Measurements from ENCODE around the gene TLCD1. TPM values are rescaled to one million over a fixed set of nuclear protein-coding genes. Genes with fewer than 3 reads are reported as not detected.

The TLCD1 gene
- total RNA-seq, 1 experiment from 2014 or later: 7.1 TPM

DNA sequence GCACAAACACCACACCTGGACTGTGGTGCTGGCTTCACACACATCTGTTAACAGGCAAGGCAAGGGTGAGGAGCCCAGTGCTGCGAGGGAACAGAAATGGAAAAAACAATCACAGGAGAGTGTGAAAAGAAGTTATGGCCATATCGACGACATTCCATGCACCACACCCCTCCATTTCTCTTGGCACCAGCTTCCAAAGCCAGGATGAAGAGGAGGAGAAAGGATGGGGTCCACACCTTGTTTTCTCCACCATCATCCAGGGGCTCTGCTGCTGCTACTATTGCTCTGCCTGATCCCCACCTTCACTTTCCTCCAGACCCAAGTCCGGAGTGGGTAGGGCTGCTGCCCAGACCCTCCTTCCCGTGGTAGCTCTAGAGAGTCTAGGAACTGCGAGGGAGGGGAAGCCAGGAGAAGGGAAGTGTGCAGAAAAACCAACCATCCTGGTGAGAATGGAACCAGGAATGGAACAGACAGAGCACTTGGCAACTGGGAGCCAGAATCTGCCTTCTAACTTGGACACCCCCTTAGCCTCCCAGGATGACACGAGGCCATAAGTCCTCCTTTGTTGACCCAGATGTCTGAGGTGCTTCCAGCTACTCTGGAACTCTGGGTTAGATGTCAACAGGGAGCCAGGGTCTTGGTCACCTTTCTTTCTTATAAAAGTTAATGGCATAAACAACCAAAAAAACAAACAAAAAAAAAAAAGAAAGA lies 13.2 kb downstream of the TLCD1 start:
- no peaks in the 10 kb centered on the region for H3K9me3 ChIP-seq (ENCODE audit: low read length)
- CTCF ChIA-PET: no interaction called here

DNA sequence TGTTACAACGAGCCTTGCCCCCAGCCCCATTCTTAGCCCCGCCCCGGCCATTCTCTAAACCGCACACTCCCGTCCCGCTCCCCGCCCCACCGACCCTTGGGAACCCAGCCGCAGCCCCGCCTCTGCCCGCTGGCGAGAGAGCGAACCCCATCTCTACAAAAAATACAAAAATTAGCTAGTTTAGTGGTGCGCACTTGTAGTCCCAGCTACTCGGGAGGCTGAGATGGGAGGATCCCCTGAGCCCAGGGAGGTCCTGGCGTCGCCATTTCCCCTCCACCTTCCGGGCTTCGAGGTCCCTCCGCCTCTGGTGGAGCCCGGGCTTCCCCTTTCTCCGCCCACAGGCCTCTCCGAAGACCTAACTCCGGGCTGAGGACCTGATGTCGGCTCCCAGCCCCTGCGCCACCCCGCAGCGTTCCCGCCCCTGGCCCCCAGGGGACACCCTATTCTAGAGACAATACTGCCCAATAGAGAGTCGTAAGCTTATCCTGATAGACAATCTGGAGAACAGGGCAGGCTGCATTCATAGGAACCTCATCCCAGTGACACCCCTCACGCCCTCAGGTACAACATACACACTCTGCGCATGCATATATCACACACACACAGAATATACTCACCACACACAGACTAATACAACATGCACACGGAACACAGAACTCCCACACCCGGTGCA lies 13.9 kb downstream of the TLCD1 start:
- intact Hi-C loops (cut with micrococcal nuclease): loop anchor here (10.0 kb wide), 1 partner anchor 67 kb away; the partner anchor contains the start of gene BLTP2
- Histone ChIP-seq H3K27me3 (ENCODE audit: low read length) (no peaks in the 10 kb centered on the region), H3K9me2 (replicated peaks; ENCODE audit: low read length) (no peaks in the 10 kb centered on the region), H3K27ac (ENCODE audit: low read length) (no peak overlapping the region), H3K9ac (ENCODE audit: low read length) (no peak overlapping the region), H3K4me2 (ENCODE audit: low read length) (no peak overlapping the region), H3K36me3 (ENCODE audit: low read depth, low read length) (peaks cover 10% of the 10 kb centered on the region; the same call in 1 of the 2 replicates), H4K20me1 (ENCODE audit: low read length) (no peaks in the 10 kb centered on the region; the same call in 1 of the 2 replicates), H3K79me2 (ENCODE audit: low read length) (peaks cover 20% of the 10 kb centered on the region), H3K4me3 (ENCODE audit: low read length) (no peak overlapping the region), H3F3A (ENCODE audit: low read length, unreplicated experiment) (no peaks in the 10 kb centered on the region), H2AFZ (ENCODE audit: low read length) (no peak overlapping the region), H3K4me1 (ENCODE audit: insufficient read depth, low read length) (peaks cover 10% of the 10 kb centered on the region; the same call in 1 of the 2 replicates), H3K9me3 (ENCODE audit: low read length) (no peaks in the 10 kb centered on the region)
- ChIA-PET CTCF (no interaction called here), POLR2A (ENCODE audit: unreplicated experiment) (interaction anchor here (0.6 kb wide), 1 partner anchor 15 kb away, joined by 10 read pairs; no protein-coding TSS in a partner anchor)
- no TSS peak for BruUV-seq (replicated peaks)
- no peak for DNase-seq
- TF ChIP-seq CTCF (conservative IDR thresholded peaks at IDR 0.05; ENCODE audit: low read depth, low read length) (no peak), EZH2 (IDR thresholded peaks at IDR 0.05; ENCODE audit: low read length, unreplicated experiment) (no peak), EZH2phosphoT487 (IDR thresholded peaks at IDR 0.05; ENCODE audit: borderline replicate concordance, low read length) (no peak)
- no peak for ATAC-seq

More for the DNA sequence above, 13.2 kb downstream of the TLCD1 start:
- no peak overlapping the region for H3K4me2 ChIP-seq (ENCODE audit: low read length)
- no peak for ATAC-seq
- no peaks in the 10 kb centered on the region for H3K9me2 ChIP-seq (replicated peaks; ENCODE audit: low read length)
- POLR2A ChIA-PET (ENCODE audit: unreplicated experiment): no interaction called here
- no peaks in the 10 kb centered on the region for H3F3A ChIP-seq (ENCODE audit: low read length, unreplicated experiment)
- H3K4me1 ChIP-seq (ENCODE audit: insufficient read depth, low read length): peaks cover 10% of the 10 kb centered on the region
- H3K4me3 ChIP-seq (ENCODE audit: low read length): no peak overlapping the region
- H3K27ac ChIP-seq (ENCODE audit: low read length): no peak overlapping the region
- TF ChIP-seq EZH2 (IDR thresholded peaks at IDR 0.05; ENCODE audit: low read length, unreplicated experiment) (no peak), EZH2phosphoT487 (IDR thresholded peaks at IDR 0.05; ENCODE audit: borderline replicate concordance, low read length) (no peak), CTCF (conservative IDR thresholded peaks at IDR 0.05; ENCODE audit: low read depth, low read length) (no peak)
- H3K9ac ChIP-seq (ENCODE audit: low read length): no peak overlapping the region
- intact Hi-C loops (cut with micrococcal nuclease): loop anchor here (10.0 kb wide), 1 partner anchor 68 kb away; the partner anchor contains the start of gene BLTP2
- peaks cover 10% of the 10 kb centered on the region; the same call in 1 of the 2 replicates for H3K36me3 ChIP-seq (ENCODE audit: low read depth, low read length)
- DNase-seq: no peak
- no TSS peak for BruUV-seq (replicated peaks)
- H3K79me2 ChIP-seq (ENCODE audit: low read length): peaks cover 24% of the 10 kb centered on the region
- H2AFZ ChIP-seq (ENCODE audit: low read length): no peak overlapping the region
- no peaks in the 10 kb centered on the region; the same call in 1 of the 2 replicates for H4K20me1 ChIP-seq (ENCODE audit: low read length)
- H3K27me3 ChIP-seq (ENCODE audit: low read length): no peaks in the 10 kb centered on the region

All from PC-3 (cell line).